ENCODE data around the gene TNS3. TPM values are rescaled to one million over a fixed set of nuclear protein-coding genes. Genes with fewer than 3 reads are reported as not detected.

TNS3 gene
- total and polyA plus RNA-seq, 2 of the 13 experiments (the other 11 are each of a cell fraction or from before 2014, with no cell fraction given): 52.9 to 55.7 TPM

GRCh38 chr7:47540387-47541350 is 41.2 kb downstream of the TNS3 start:
- H3K9ac ChIP-seq (ENCODE audit: insufficient read depth, low read depth, low read length): peak overlapping the region; percentile 76
- ChIA-PET POLR2A (interaction anchor here (0.8 to 1.8 kb wide), 11 partner anchors 21 to 194 kb away, joined by 3 to 10 read pairs (median 4); no protein-coding TSS in a partner anchor), CTCF (ENCODE audit: low intra/inter-chr PET ratio, low total read pairs) (no interaction called here)
- DNase-seq (ENCODE audit: low spot score): peak; percentile 66
- in situ Hi-C loops (cut with HindIII; ENCODE audit: extremely low pct_ligation_motif_present, low pct_unique_long_range_greater_than_20kb): no loop called here
- peak overlapping the region; percentile 79 for H3K27ac ChIP-seq (ENCODE audit: extremely low read length, insufficient read depth, low read length)
- peak overlapping the region; percentile 90 for H3K4me2 ChIP-seq (ENCODE audit: low read depth, low read length)
- H3K36me3 ChIP-seq (replicated peaks in 1 of 2; ENCODE audit: control insufficient read depth in 1 of 2, insufficient read depth in 2 of 2, low read length in 2 of 2): peaks cover 2 to 8% of the 10 kb centered on the region in 2 experiments; a peak in 3 of 5 replicates
- peak; percentile 64 for ATAC-seq
- peak overlapping the region; percentile 58 to 72 (median 63) for H3K4me3 ChIP-seq (replicated peaks in 1 of 3; ENCODE audit: insufficient read depth in 1 of 3, low read depth in 2 of 3, low read length in 3 of 3)
- no peaks in the 10 kb centered on the region; a peak in 1 of 5 replicates for H3K27me3 ChIP-seq (ENCODE audit: control insufficient read depth in 1 of 2, insufficient read depth in 2 of 2, low read length in 2 of 2)
- TSS peak; percentile 56 for BruUV-seq (replicated peaks)
- no peaks in the 10 kb centered on the region for H3K9me3 ChIP-seq (ENCODE audit: low read length)
- H4K20me1 ChIP-seq (ENCODE audit: insufficient read depth, low read length): peaks cover 13% of the 10 kb centered on the region; the same call in 1 of the 2 replicates
- peak; percentile 81 for FAIRE-seq
- H3K4me1 ChIP-seq (ENCODE audit: insufficient read depth, low read length): peaks cover 89% of the 10 kb centered on the region
- H2AFZ ChIP-seq (ENCODE audit: low read length): no peak overlapping the region
- intact Hi-C loops (cut with micrococcal nuclease; ENCODE audit: unreplicated experiment): loop anchor here (1.0 kb wide), 1 partner anchor 31 kb away; no protein-coding TSS in a partner anchor
- WGBS (ENCODE audit: low lambda C conversion rate): 31% methylated on average over 15 of the region's 22 CpGs
- H3K79me2 ChIP-seq (ENCODE audit: insufficient read depth, low read length): peaks cover 94% of the 10 kb centered on the region
- TF ChIP-seq, protein P1, sequence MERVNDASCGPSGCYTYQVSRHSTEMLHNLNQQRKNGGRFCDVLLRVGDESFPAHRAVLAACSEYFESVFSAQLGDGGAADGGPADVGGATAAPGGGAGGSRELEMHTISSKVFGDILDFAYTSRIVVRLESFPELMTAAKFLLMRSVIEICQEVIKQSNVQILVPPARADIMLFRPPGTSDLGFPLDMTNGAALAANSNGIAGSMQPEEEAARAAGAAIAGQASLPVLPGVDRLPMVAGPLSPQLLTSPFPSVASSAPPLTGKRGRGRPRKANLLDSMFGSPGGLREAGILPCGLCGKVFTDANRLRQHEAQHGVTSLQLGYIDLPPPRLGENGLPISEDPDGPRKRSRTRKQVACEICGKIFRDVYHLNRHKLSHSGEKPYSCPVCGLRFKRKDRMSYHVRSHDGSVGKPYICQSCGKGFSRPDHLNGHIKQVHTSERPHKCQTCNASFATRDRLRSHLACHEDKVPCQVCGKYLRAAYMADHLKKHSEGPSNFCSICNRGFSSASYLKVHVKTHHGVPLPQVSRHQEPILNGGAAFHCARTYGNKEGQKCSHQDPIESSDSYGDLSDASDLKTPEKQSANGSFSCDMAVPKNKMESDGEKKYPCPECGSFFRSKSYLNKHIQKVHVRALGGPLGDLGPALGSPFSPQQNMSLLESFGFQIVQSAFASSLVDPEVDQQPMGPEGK (CRISPR knock-in tag; IDR thresholded peaks at IDR 0.05): peak; percentile 76
- TF ChIP-seq HOXA3 (CRISPR knock-in tag; IDR thresholded peaks at IDR 0.05) (peak; percentile 72; the same call in 1 of the 2 replicates), SIN3A (IDR thresholded peaks at IDR 0.05; ENCODE audit: borderline replicate concordance, low read depth, low read length) (peak; percentile 65; the same call in 1 of the 2 replicates), ZNF674 (CRISPR knock-in tag; IDR thresholded peaks at IDR 0.05; ENCODE audit: low read depth) (no peak), ZMYM2 (CRISPR knock-in tag; IDR thresholded peaks at IDR 0.05) (peak; percentile 58; the same call in 1 of the 2 replicates), GATAD1 (CRISPR knock-in tag; IDR thresholded peaks at IDR 0.05) (peak; percentile 57; the same call in 1 of the 2 replicates), KDM2A (CRISPR knock-in tag; IDR thresholded peaks at IDR 0.05; ENCODE audit: borderline replicate concordance, low read depth) (0 out of 2 replicates have a peak, but pooled peaks have one; percentile 39), MZF1 (CRISPR knock-in tag; IDR thresholded peaks at IDR 0.05; ENCODE audit: borderline replicate concordance) (no peak), ZSCAN21 (CRISPR knock-in tag; IDR thresholded peaks at IDR 0.05; ENCODE audit: borderline replicate concordance) (peak; percentile 68; the same call in 1 of the 2 replicates)
- TF ChIP-seq, protein P2, sequence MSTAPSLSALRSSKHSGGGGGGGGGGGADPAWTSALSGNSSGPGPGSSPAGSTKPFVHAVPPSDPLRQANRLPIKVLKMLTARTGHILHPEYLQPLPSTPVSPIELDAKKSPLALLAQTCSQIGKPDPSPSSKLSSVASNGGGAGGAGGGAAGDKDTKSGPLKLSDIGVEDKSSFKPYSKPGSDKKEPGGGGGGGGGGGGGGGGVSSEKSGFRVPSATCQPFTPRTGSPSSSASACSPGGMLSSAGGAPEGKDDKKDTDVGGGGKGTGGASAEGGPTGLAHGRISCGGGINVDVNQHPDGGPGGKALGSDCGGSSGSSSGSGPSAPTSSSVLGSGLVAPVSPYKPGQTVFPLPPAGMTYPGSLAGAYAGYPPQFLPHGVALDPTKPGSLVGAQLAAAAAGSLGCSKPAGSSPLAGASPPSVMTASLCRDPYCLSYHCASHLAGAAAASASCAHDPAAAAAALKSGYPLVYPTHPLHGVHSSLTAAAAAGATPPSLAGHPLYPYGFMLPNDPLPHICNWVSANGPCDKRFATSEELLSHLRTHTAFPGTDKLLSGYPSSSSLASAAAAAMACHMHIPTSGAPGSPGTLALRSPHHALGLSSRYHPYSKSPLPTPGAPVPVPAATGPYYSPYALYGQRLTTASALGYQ (CRISPR knock-in tag; IDR thresholded peaks at IDR 0.05): no peak
- TF ChIP-seq, protein P3, sequence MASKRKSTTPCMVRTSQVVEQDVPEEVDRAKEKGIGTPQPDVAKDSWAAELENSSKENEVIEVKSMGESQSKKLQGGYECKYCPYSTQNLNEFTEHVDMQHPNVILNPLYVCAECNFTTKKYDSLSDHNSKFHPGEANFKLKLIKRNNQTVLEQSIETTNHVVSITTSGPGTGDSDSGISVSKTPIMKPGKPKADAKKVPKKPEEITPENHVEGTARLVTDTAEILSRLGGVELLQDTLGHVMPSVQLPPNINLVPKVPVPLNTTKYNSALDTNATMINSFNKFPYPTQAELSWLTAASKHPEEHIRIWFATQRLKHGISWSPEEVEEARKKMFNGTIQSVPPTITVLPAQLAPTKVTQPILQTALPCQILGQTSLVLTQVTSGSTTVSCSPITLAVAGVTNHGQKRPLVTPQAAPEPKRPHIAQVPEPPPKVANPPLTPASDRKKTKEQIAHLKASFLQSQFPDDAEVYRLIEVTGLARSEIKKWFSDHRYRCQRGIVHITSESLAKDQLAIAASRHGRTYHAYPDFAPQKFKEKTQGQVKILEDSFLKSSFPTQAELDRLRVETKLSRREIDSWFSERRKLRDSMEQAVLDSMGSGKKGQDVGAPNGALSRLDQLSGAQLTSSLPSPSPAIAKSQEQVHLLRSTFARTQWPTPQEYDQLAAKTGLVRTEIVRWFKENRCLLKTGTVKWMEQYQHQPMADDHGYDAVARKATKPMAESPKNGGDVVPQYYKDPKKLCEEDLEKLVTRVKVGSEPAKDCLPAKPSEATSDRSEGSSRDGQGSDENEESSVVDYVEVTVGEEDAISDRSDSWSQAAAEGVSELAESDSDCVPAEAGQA (IDR thresholded peaks at IDR 0.05; ENCODE audit: low read depth): peak; percentile 76
- TF ChIP-seq, protein P3 (CRISPR knock-in tag; IDR thresholded peaks at IDR 0.05; ENCODE audit: borderline replicate concordance): no peak

Measured in HepG2 (cell line).